H1 (cell line): ENCODE measurements around the gene ZNF770. TPM values are rescaled to one million over a fixed set of nuclear protein-coding genes. Genes with fewer than 3 reads are reported as not detected.
A peak's percentile ranks its signal among the peaks of the same experiment; 100 is the strongest.

Experiments used
- BACH1 ChIP-seq: IDR thresholded peaks from 2 replicates; pipeline ENCODE4 v1.6.1; 2012; ENCODE audit warnings: low read length, improper control_type of control experiment
- BRCA1 ChIP-seq: IDR thresholded peaks from 2 replicates; pipeline ENCODE4 v1.6.1; 2012; ENCODE audit warnings: low read depth, low read length, improper control_type of control experiment
- CBX8 ChIP-seq: fragments of 300-800, 300-1000 bp; sonication (generic); IDR thresholded peaks from 2 replicates; pipeline ENCODE4 v1.7.1; 2016; ENCODE audit warnings: low read depth, low read length, borderline replicate concordance
- CHD7 ChIP-seq: fragments of 300-600 bp; sonication (generic); IDR thresholded peaks from 2 replicates; pipeline ENCODE4 v1.7.1; 2012; ENCODE audit warnings: low read length, moderate library complexity, mild to moderate bottlenecking, inconsistent platforms; ENCODE audit not compliant: insufficient replicate concordance
- EGR1 ChIP-seq: IDR thresholded peaks from 2 replicates; pipeline ENCODE4 v1.6.1; 2011; ENCODE audit warnings: low read depth, low read length, borderline replicate concordance
- EZH2 ChIP-seq: fragments of 200-600 bp; sonication (generic); IDR thresholded peaks from 2 replicates; pipeline ENCODE4 v1.7.1; 2012; ENCODE audit warnings: low read depth, mild to moderate bottlenecking, moderate library complexity, low read length, inconsistent platforms; ENCODE audit not compliant: severe bottlenecking
- MAX ChIP-seq: IDR thresholded peaks from 2 replicates; pipeline ENCODE4 v1.6.1; 2012; ENCODE audit warnings: inconsistent platforms
- POLR2AphosphoS5 ChIP-seq: IDR thresholded peaks from 2 replicates; pipeline ENCODE4 v1.6.1; 2011; ENCODE audit warnings: low read depth, low read length
- SUZ12 ChIP-seq: fragments of 200-600 bp; sonication (generic); IDR thresholded peaks from 2 replicates; pipeline ENCODE4 v1.6.1; 2012; ENCODE audit warnings: mild to moderate bottlenecking, inconsistent platforms, low read length, moderate library complexity, mixed read lengths
- YY1 ChIP-seq: IDR thresholded peaks from 2 replicates; pipeline ENCODE4 v1.6.1; 2011; ENCODE audit warnings: low read depth, mild to moderate bottlenecking, low read length
- polyA plus RNA-seq, 7 experiments: library from polyadenylated mRNA; depleted of rRNA in 3 of 7; stranded (reverse) in 5 of 7; unstranded in 2 of 7; fragments of >200 nt in 5 of 7; fragments of 200-250 nt in 2 of 7; gene quantifications; 1 replicate in 5 of 7; 2 replicates in 1 of 7; 4 replicates in 1 of 7; pipeline versions ENCODE4 v1.2.1 to v1.2.3, GENCODE V29; 2011 to 2013; ENCODE audit warnings: missing spikeins in 2 of 7, mixed read lengths in 2 of 7
- total RNA-seq: library from RNA; stranded (reverse); fragmentation: NEBNext Ultra II Directional; extraction: Animal tissue kit (Norgen Biotek cat#: 25700); gene quantifications from 2 replicates; pipeline ENCODE4 v1.2.1, GENCODE V29; 2021

Gene ZNF770
- total and polyA plus RNA-seq, 2 of the 8 experiments (the other 6 are each of a cell fraction or from before 2014, with no cell fraction given): 24.8 to 143 TPM

- TF ChIP-seq CHD7: no peak
- peak; percentile 63; the same call in 1 of the 2 replicates for TF ChIP-seq YY1
- TF ChIP-seq BRCA1: no peak
- TF ChIP-seq BACH1: peak; percentile 26; the same call in 1 of the 2 replicates
- no peak for TF ChIP-seq EZH2
- TF ChIP-seq SUZ12: no peak
- no peak for TF ChIP-seq CBX8
- TF ChIP-seq EGR1: no peak; the same call in 1 of the 2 replicates
- no peak; the same call in 1 of the 2 replicates for TF ChIP-seq MAX
- TF ChIP-seq POLR2AphosphoS5: peak; percentile 93; the same call in 1 of the 2 replicates
Measured at GRCh38 chr15:34988027-34988902, at the start of gene ZNF770 (continued).
